Activated T-helper 2 cell treated with anti-CD3 and anti-CD28 coated beads, Interferon-gamma antibody, Interleukin-2, Interleukin-4, amounts not matched to agents 10 μg/mL and 5 μg/mL and 100 μg/mL, durations not matched to agents 14 hours and 24 hours and 36 hours (primary cell): ENCODE results near the gene SRGAP2C. TPM values are rescaled to one million over a fixed set of nuclear protein-coding genes. Genes with fewer than 3 reads are reported as not detected.
A peak's percentile ranks its signal among the peaks of the same experiment; 100 is the strongest.
"Not testable (repeated sequence)": the region's sequence is repeated elsewhere in the genome, so short reads cannot be mapped to it uniquely, and the experiment has no call there.

Experiments used
- DNase-seq: peaks from one replicate; pipeline ENCODE4 v3.0.0; 2021; ENCODE audit warnings: low spot score
- H3K27ac Mint-ChIP-seq: one replicate; pipeline ENCODE4 v1.8.0; 2021; ENCODE audit warnings: mixed read lengths
- H3K27me3 Mint-ChIP-seq: one replicate; pipeline ENCODE4 v1.8.0; 2021; ENCODE audit warnings: low read depth, mixed read lengths
- H3K36me3 Mint-ChIP-seq: one replicate; pipeline ENCODE4 v1.8.0; 2021; ENCODE audit warnings: low read depth, mixed read lengths
- H3K4me1 Mint-ChIP-seq: one replicate; pipeline ENCODE4 v1.8.0; 2021; ENCODE audit warnings: low read depth, mixed read lengths
- H3K4me3 Mint-ChIP-seq: one replicate; pipeline ENCODE4 v1.8.0; 2021; ENCODE audit warnings: low read depth, mild to moderate bottlenecking, moderate library complexity, mixed read lengths
- H3K9me3 Mint-ChIP-seq: one replicate; pipeline ENCODE4 v1.8.0; 2021; ENCODE audit warnings: mixed read lengths
- intact Hi-C: fragments of 100-400 bp; cut with micrococcal nuclease; formaldehyde crosslinking; loops from one replicate; pipeline ENCODE4 v1.15.1; 2023
- total RNA-seq: library from RNA; stranded (reverse); gene quantifications from 2 replicates; pipeline ENCODE4 v1.2.3, GENCODE V29; 2022

The SRGAP2C gene
- total RNA-seq, 1 donor from 2014 or later: 51.6 TPM

- intact Hi-C loops, H3K36me3 Mint-ChIP-seq, H3K27ac Mint-ChIP-seq, H3K4me3 Mint-ChIP-seq, H3K4me1 Mint-ChIP-seq, H3K9me3 Mint-ChIP-seq, DNase-seq, H3K27me3 Mint-ChIP-seq: not testable (repeated sequence)
Observed at GRCh38 chr1:121163850-121164757, 20.7 kb upstream of the SRGAP2C start.

GRCh38 chr1:121165296-121165695 lies 19.5 kb upstream of the SRGAP2C start:
- DNase-seq, H3K4me3 Mint-ChIP-seq, intact Hi-C loops, H3K27me3 Mint-ChIP-seq, H3K9me3 Mint-ChIP-seq, H3K4me1 Mint-ChIP-seq, H3K36me3 Mint-ChIP-seq: not testable (repeated sequence)
- H3K27ac Mint-ChIP-seq: peak overlapping the region; percentile 43

DNA sequence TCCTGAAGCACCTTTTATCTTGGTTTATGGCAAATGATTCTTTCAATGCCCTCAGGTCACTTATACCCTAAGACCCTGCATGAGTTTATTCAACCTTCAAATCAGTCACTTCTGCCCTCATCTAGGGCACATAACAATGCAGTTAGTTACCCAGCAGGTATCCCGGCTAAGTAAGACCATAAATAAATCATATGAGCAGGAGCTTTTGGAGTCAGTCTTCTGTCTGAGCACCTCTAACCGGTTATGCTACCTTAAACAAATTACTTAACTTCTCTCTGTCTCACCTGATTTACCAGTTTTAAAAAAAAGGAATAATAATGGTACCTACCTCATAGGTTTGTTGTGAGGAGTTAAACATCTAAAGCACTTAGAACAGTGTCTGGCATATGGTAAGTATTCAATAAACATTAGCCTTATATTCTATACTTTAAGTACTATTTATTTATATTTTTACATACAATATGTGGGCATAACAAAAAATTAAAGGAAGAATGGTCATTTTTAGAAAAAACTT lies 17.5 kb upstream of the SRGAP2C start:
- H3K9me3 Mint-ChIP-seq, H3K36me3 Mint-ChIP-seq, H3K27ac Mint-ChIP-seq, intact Hi-C loops, DNase-seq, H3K4me3 Mint-ChIP-seq, H3K27me3 Mint-ChIP-seq, H3K4me1 Mint-ChIP-seq: not testable (repeated sequence)

DNA sequence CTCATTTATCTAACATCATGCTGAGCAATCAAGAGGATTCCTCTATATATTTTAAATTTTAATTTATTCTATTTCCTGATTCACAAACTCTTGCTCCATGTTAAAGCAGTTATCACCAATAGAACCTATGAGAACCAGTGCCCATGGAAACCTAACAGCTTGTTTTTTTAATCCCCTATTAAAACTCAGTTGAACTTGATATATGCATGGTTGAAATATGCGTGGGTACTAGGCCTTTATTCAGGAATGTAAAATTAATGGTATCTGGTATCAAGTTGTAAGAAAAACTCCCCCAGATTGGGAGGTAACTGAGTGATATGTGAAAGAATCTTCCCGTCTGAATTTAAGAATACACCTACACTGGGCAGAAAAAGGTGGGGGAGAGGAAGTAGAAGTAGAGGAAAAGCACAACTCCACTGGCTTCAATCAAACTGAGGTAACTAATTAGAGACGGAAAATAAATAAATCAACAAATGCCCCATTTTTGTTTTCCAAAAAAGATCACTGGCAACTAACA lies 16.6 kb upstream of the SRGAP2C start:
- H3K27ac Mint-ChIP-seq, H3K36me3 Mint-ChIP-seq, intact Hi-C loops, DNase-seq, H3K4me3 Mint-ChIP-seq, H3K27me3 Mint-ChIP-seq, H3K9me3 Mint-ChIP-seq, H3K4me1 Mint-ChIP-seq: not testable (repeated sequence)

DNA sequence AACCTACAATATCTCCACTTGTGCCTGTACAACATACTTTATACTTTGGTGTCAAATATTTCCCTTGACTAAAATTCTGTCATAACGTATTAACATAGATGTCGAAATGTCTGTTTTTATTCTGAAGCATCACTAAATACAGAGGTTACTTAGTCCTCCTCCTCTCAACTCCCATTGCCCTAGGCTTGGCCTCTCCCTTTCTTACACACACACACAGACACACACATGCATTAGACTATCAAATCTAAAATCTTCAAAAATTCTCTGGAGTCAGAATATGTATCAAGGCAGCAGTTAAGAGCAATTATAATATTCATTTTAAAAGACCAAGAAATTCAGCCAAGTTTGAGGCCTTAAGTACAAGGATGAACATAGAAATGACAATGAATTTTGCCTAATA lies 8.1 kb upstream of the SRGAP2C start:
- H3K4me3 Mint-ChIP-seq, H3K27ac Mint-ChIP-seq, H3K9me3 Mint-ChIP-seq, H3K36me3 Mint-ChIP-seq, H3K27me3 Mint-ChIP-seq, DNase-seq, H3K4me1 Mint-ChIP-seq, intact Hi-C loops: not testable (repeated sequence)

DNA sequence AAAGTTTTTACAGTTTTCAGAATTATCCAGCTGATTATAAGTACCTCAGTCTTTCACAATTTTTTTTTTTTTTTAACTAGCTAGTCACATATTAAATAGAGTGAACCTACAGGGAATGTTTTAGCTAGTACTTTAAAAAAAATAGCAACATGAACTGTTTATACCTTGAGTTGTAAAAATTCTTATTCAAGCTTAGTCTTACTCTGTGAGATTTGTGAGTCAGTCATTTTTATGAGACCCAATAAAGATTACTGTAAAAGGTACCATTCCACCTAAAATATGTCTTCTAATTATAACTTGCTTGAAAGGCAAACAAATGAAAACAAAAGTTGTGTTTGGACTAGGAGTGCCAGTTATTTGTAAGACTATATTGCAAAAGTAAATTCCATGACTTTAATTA lies 6.6 kb upstream of the SRGAP2C start:
- H3K9me3 Mint-ChIP-seq, intact Hi-C loops, DNase-seq, H3K27ac Mint-ChIP-seq, H3K4me1 Mint-ChIP-seq, H3K27me3 Mint-ChIP-seq, H3K36me3 Mint-ChIP-seq, H3K4me3 Mint-ChIP-seq: not testable (repeated sequence)

DNA sequence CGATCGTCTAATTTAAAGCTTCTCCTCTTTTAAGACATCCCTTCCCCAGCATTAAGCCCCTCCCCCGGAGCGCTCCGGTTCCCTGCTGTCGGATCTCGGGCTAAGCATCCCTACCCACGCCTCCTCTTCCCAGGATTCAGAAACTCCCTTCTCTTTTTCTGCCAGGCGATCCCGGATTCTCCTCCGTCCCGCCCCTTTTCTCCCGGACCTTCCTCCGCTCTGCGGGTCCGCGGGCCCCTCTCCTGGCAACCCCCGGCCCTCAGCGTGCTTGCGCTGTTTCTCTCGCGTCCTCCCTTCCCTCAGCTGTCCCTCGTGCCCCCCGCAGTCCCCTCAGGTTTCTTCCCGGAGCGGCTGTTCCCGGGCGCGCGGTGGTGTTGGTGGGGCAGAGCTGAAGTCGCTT lies 908 bp upstream of the SRGAP2C start:
- H3K9me3 Mint-ChIP-seq, H3K27me3 Mint-ChIP-seq, DNase-seq, H3K27ac Mint-ChIP-seq, intact Hi-C loops, H3K36me3 Mint-ChIP-seq, H3K4me1 Mint-ChIP-seq: not testable (repeated sequence)
- peak overlapping the region; percentile 70 for H3K4me3 Mint-ChIP-seq

- H3K4me1 Mint-ChIP-seq, intact Hi-C loops, H3K27me3 Mint-ChIP-seq, H3K36me3 Mint-ChIP-seq, DNase-seq, H3K9me3 Mint-ChIP-seq: not testable (repeated sequence)
- Mint-ChIP-seq H3K4me3 (peak overlapping the region; percentile 80), H3K27ac (peak overlapping the region; percentile 85)
Observed at GRCh38 chr1:121185140-121185708, 449 bp downstream of the SRGAP2C start.

DNA sequence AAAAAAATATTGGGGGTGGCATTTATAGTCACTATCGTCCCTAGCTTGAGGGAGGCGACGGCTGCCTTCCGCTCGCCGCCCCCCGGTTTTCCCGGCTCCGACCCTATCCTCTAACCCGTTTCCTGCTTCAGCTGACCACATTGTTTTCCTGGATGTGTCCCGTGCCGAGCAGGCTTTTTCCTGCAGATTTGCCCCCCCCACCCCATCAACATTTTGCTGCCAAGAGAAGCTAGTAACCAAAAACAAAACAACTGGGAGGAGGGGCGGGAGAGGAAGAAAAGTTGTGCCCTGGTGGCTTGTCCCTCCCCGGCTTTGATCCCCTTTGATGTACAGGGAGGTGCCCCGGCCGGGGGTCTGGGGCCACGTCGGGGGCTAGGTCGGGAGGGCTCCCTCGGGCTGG lies 1.4 kb downstream of the SRGAP2C start:
- peak overlapping the region; percentile 83 for H3K27ac Mint-ChIP-seq
- DNase-seq, H3K27me3 Mint-ChIP-seq, H3K9me3 Mint-ChIP-seq, H3K36me3 Mint-ChIP-seq, intact Hi-C loops, H3K4me1 Mint-ChIP-seq: not testable (repeated sequence)
- H3K4me3 Mint-ChIP-seq: peak overlapping the region; percentile 91

DNA sequence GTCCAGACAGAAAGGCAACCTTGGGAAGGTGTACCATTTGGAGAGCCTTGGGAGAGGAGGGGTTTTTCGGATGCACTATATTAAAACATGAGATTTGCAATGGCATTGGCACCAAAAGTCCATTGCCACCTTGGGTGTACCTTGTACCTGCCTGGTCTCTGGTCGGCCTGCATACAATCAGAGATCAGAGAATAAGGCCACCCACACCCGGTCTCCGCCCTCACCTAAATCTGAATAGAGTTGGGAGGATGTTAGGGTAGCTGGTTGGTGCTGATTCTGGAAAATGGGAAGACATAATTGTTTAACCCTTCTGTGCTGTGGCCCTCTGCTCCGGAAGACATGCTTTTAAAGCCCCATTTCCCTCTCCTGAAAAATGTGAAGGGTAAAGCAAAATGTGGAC lies 3.1 kb downstream of the SRGAP2C start:
- H3K27ac Mint-ChIP-seq, H3K27me3 Mint-ChIP-seq, intact Hi-C loops, H3K36me3 Mint-ChIP-seq, H3K9me3 Mint-ChIP-seq, H3K4me1 Mint-ChIP-seq, DNase-seq: not testable (repeated sequence)
- peak overlapping the region; percentile 79 for H3K4me3 Mint-ChIP-seq

DNA sequence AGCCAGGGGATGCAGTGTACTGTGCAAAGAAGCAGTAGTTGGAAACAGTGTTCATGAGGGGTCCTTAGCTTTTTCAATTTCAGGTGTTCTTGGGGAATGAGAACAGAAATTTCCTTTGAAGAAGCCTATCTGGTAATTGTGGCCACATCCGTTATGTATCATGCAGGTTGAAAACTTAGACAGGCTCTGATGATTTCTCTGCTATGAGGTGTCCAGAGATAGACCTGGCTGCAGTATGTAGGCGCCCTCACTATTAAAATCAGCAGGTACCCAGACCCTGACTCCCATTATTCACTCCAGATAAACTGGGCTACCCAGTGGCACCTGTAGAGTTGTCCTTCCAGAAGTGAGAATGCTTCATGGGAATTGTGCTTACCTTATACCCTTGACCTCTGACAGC lies 7.7 kb downstream of the SRGAP2C start:
- H3K4me3 Mint-ChIP-seq, H3K9me3 Mint-ChIP-seq, DNase-seq, H3K27me3 Mint-ChIP-seq, H3K36me3 Mint-ChIP-seq, H3K4me1 Mint-ChIP-seq, intact Hi-C loops, H3K27ac Mint-ChIP-seq: not testable (repeated sequence)

DNA sequence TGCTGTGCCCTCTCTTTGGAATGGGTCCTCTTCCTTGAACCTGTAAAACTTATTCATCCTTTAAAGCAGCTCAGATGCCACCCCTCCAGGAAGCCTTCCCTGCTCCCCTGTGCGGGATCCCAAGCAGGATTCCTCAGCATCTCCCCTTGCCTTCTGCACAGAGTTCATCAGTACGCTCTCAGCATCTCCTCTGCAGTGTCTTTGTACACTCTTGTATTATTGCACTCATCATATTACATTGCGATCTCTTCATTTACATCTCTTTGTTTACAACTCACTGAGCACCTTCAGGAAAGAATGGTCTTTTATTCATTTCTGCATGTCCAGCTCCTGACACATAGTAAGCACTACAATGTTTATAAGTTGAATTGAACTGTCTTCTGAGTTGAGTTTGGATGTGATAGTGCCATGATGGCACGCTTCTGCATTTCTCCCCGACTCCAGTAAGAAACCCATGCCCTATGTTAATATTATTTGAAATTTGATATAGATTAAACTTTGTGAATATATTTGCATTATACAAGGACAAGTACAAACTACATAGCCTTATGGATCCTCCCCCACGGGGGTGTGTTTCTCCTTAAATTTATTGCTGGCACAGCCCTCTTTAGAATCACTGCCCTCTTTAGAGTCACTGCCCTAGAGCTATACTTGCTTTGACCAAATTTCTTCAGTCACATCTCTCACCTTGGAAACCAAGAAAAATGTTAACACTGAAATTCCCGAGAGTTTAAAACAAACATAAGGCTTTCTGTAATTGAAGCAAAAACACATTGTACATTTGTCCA lies 12.5 kb downstream of the SRGAP2C start:
- H3K9me3 Mint-ChIP-seq, intact Hi-C loops, H3K27ac Mint-ChIP-seq, H3K27me3 Mint-ChIP-seq, DNase-seq, H3K36me3 Mint-ChIP-seq, H3K4me1 Mint-ChIP-seq, H3K4me3 Mint-ChIP-seq: not testable (repeated sequence)

DNA sequence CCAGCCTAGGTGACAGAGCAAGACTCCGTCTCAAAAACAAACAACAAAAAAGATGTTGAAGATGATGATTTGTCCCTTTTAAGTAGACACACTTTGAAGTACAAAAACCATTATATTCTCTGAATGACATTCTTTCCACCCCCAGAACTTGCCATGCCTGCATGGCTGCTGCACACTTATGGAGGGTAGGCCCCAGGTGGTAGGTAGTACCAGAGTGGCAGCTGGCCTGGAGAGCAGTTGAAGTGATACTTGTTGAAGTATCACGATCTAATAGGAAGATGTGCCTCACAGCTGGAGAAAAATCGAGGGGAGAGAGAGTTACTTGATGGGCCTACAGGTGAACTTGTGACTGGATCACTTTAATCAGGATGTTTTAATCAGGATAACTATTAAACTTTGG lies 15.0 kb downstream of the SRGAP2C start:
- H3K4me1 Mint-ChIP-seq, H3K27me3 Mint-ChIP-seq, H3K4me3 Mint-ChIP-seq, intact Hi-C loops, H3K9me3 Mint-ChIP-seq, DNase-seq, H3K36me3 Mint-ChIP-seq, H3K27ac Mint-ChIP-seq: not testable (repeated sequence)
